ENCODE measurements around the gene TEDDM1. TPM values are rescaled to one million over a fixed set of nuclear protein-coding genes. Genes with fewer than 3 reads are reported as not detected.

The TEDDM1 gene
- total RNA-seq, 3 donors from 2014 or later (not counting 1 experiment from before 2014, with no cell fraction given) = not detected

GRCh38 chr1:182410138-182410537, 9.7 kb upstream of the TEDDM1 start:
- no peaks in the 10 kb centered on the region for H3K4me1 Mint-ChIP-seq
- no peaks in the 10 kb centered on the region for H3K9me3 Mint-ChIP-seq
- no peak overlapping the region for H3K27ac ChIP-seq (ENCODE audit: low read length)
- peaks cover 17 to 62% of the 10 kb centered on the region in 2 donors for H3K27me3 Mint-ChIP-seq (ENCODE audit: low read depth in 2 of 2)
- DNase-seq (no peak), ATAC-seq (no peak)
- no peak overlapping the region for H3K4me3 Mint-ChIP-seq
- H3K9me3 ChIP-seq (ENCODE audit: control insufficient read depth, insufficient read depth, low read length) = no peaks in the 10 kb centered on the region
- no peaks in the 10 kb centered on the region for H3K36me3 ChIP-seq (ENCODE audit: control insufficient read depth, insufficient read depth, low read length)
- no peak overlapping the region for H3K27ac Mint-ChIP-seq
- no peaks in the 10 kb centered on the region for H3K4me1 ChIP-seq (ENCODE audit: control insufficient read depth, insufficient read depth, low read length)
- no peak overlapping the region for H3K4me3 ChIP-seq (ENCODE audit: low read length)
- peaks cover 11% of the 10 kb centered on the region for H3K27me3 ChIP-seq (ENCODE audit: control insufficient read depth, insufficient read depth, low read length)
- intact Hi-C loops (cut with micrococcal nuclease) = no loop called here
- 86% methylated on average over 3 of the region's 4 CpGs for WGBS (ENCODE audit: insufficient coverage)
- H3K36me3 Mint-ChIP-seq = no peaks in the 10 kb centered on the region
- no peak for TF ChIP-seq CTCF (IDR thresholded peaks at IDR 0.05)

GRCh38 chr1:182408435-182409075, 8.1 kb upstream of the TEDDM1 start:
- 64% methylated on average over 3 of the region's 3 CpGs for WGBS (ENCODE audit: insufficient coverage)
- no peak for DNase-seq
- Mint-ChIP-seq H3K36me3 (no peaks in the 10 kb centered on the region), H3K9me3 (no peaks in the 10 kb centered on the region), H3K27me3 (ENCODE audit: low read depth in 2 of 2) (peaks cover 10 to 61% of the 10 kb centered on the region in 2 donors), H3K27ac (no peak overlapping the region), H3K4me1 (no peaks in the 10 kb centered on the region), H3K4me3 (no peak overlapping the region)
- Histone ChIP-seq H3K36me3 (ENCODE audit: control insufficient read depth, insufficient read depth, low read length) (no peaks in the 10 kb centered on the region), H3K4me1 (ENCODE audit: control insufficient read depth, insufficient read depth, low read length) (no peaks in the 10 kb centered on the region), H3K4me3 (ENCODE audit: low read length) (no peak overlapping the region), H3K9me3 (ENCODE audit: control insufficient read depth, insufficient read depth, low read length) (no peaks in the 10 kb centered on the region), H3K27me3 (ENCODE audit: control insufficient read depth, insufficient read depth, low read length) (peaks cover 14% of the 10 kb centered on the region), H3K27ac (ENCODE audit: low read length) (no peak overlapping the region)
- no peak for TF ChIP-seq CTCF (IDR thresholded peaks at IDR 0.05)
- intact Hi-C loops (cut with micrococcal nuclease) = no loop called here
- ATAC-seq = no peak

GRCh38 chr1:182407724-182408123, 7.3 kb upstream of the TEDDM1 start:
- Histone ChIP-seq H3K4me1 (ENCODE audit: control insufficient read depth, insufficient read depth, low read length) (no peaks in the 10 kb centered on the region), H3K9me3 (ENCODE audit: control insufficient read depth, insufficient read depth, low read length) (no peaks in the 10 kb centered on the region), H3K27me3 (ENCODE audit: control insufficient read depth, insufficient read depth, low read length) (peaks cover 14% of the 10 kb centered on the region), H3K27ac (ENCODE audit: low read length) (no peak overlapping the region), H3K36me3 (ENCODE audit: control insufficient read depth, insufficient read depth, low read length) (no peaks in the 10 kb centered on the region), H3K4me3 (ENCODE audit: low read length) (no peak overlapping the region)
- Mint-ChIP-seq H3K36me3 (no peaks in the 10 kb centered on the region), H3K4me3 (no peak overlapping the region), H3K9me3 (no peaks in the 10 kb centered on the region), H3K27me3 (ENCODE audit: low read depth in 2 of 2) (peaks cover 10 to 65% of the 10 kb centered on the region in 2 donors), H3K4me1 (no peaks in the 10 kb centered on the region), H3K27ac (no peak overlapping the region)
- DNase-seq (no peak), ATAC-seq (no peak)
- intact Hi-C loops (cut with micrococcal nuclease) = no loop called here
- TF ChIP-seq CTCF (IDR thresholded peaks at IDR 0.05) = no peak
- 54% methylated on average over 3 of the region's 3 CpGs for WGBS (ENCODE audit: insufficient coverage)

GRCh38 chr1:182406012-182406411, 5.5 kb upstream of the TEDDM1 start:
- no peaks in the 10 kb centered on the region for H3K9me3 Mint-ChIP-seq
- H3K4me1 ChIP-seq (ENCODE audit: control insufficient read depth, insufficient read depth, low read length) = no peaks in the 10 kb centered on the region
- DNase-seq = no peak
- no peak for TF ChIP-seq CTCF (IDR thresholded peaks at IDR 0.05)
- no peaks in the 10 kb centered on the region for H3K36me3 ChIP-seq (ENCODE audit: control insufficient read depth, insufficient read depth, low read length)
- ATAC-seq = no peak
- no peak overlapping the region for H3K27ac ChIP-seq (ENCODE audit: low read length)
- no peaks in the 10 kb centered on the region for H3K9me3 ChIP-seq (ENCODE audit: control insufficient read depth, insufficient read depth, low read length)
- no peak overlapping the region for H3K4me3 Mint-ChIP-seq
- no peak overlapping the region for H3K27ac Mint-ChIP-seq
- H3K27me3 ChIP-seq (ENCODE audit: control insufficient read depth, insufficient read depth, low read length) = peaks cover 14% of the 10 kb centered on the region
- no peaks in the 10 kb centered on the region for H3K36me3 Mint-ChIP-seq
- intact Hi-C loops (cut with micrococcal nuclease) = no loop called here
- peaks cover 10 to 65% of the 10 kb centered on the region in 2 donors for H3K27me3 Mint-ChIP-seq (ENCODE audit: low read depth in 2 of 2)
- H3K4me1 Mint-ChIP-seq = no peaks in the 10 kb centered on the region
- no CpG with 5 or more reads among the region's 1 CpG for WGBS (ENCODE audit: insufficient coverage)
- no peak overlapping the region for H3K4me3 ChIP-seq (ENCODE audit: low read length)
